Mesenchymal stem cell (in vitro differentiated cells and primary cell): ENCODE measurements around the gene SIDT1.

Experiments
- DNase-seq: peaks from one replicate; pipeline ENCODE4 v3.0.0-alpha.2; 2013
- H2AFZ ChIP-seq: one replicate; pipeline ENCODE4 v1.6.1; 2013; ENCODE audit warnings: low read depth, mild to moderate bottlenecking, control low read depth, inconsistent platforms, low read length, moderate library complexity
- H2AK5ac ChIP-seq: 2 replicates; pipeline ENCODE4 v1.6.1; 2013; ENCODE audit warnings: low read length, moderate library complexity, mild to moderate bottlenecking, inconsistent platforms; ENCODE audit not compliant: severe bottlenecking
- H2BK120ac ChIP-seq: one replicate; pipeline ENCODE4 v1.6.1; 2013; ENCODE audit warnings: low read depth, mild to moderate bottlenecking, inconsistent platforms, low read length, moderate library complexity
- H2BK12ac ChIP-seq, 2 experiments: one replicate each; pipeline ENCODE4 v1.6.1; 2013; ENCODE audit warnings: inconsistent platforms in 2 of 2, low read length in 2 of 2, mild to moderate bottlenecking in 2 of 2, moderate library complexity in 2 of 2, control low read depth in 1 of 2
- H2BK15ac ChIP-seq: one replicate; pipeline ENCODE4 v1.6.1; 2013; ENCODE audit warnings: mild to moderate bottlenecking, low read depth, inconsistent platforms; ENCODE audit not compliant: poor library complexity, severe bottlenecking
- H2BK5ac ChIP-seq: 2 replicates; pipeline ENCODE4 v1.6.1; 2013; ENCODE audit warnings: low read depth, mild to moderate bottlenecking, low read length, control low read depth, inconsistent platforms; ENCODE audit not compliant: poor library complexity, severe bottlenecking
- H3K14ac ChIP-seq, 2 experiments: one replicate each; pipeline ENCODE4 v1.6.1; 2013; ENCODE audit warnings: inconsistent platforms in 2 of 2, low read length in 2 of 2, control low read depth in 1 of 2, mild to moderate bottlenecking in 1 of 2, moderate library complexity in 1 of 2
- H3K18ac ChIP-seq, 2 experiments: one replicate each; pipeline ENCODE4 v1.6.1; 2013; ENCODE audit warnings: inconsistent platforms in 2 of 2, low read length in 2 of 2, control low read depth in 1 of 2, low read depth in 1 of 2, mild to moderate bottlenecking in 1 of 2
- H3K23ac ChIP-seq, 2 experiments: one replicate each; pipeline ENCODE4 v1.6.1; 2013; ENCODE audit warnings: inconsistent platforms in 2 of 2, low read length in 2 of 2, mild to moderate bottlenecking in 2 of 2, moderate library complexity in 2 of 2, control low read depth in 1 of 2
- H3K27ac ChIP-seq: 2 replicates; pipeline ENCODE4 v1.5.1; 2013; ENCODE audit warnings: mild to moderate bottlenecking, moderate library complexity, low read length, control low read depth, inconsistent platforms; ENCODE audit not compliant: poor library complexity, severe bottlenecking
- H3K27me3 ChIP-seq, 2 experiments: 2 replicates each; pipeline versions ENCODE4 v1.6.1 to v1.7.0; 2013; ENCODE audit warnings: low read length in 2 of 2, mild to moderate bottlenecking in 2 of 2, moderate library complexity in 2 of 2, control low read depth in 1 of 2, inconsistent platforms in 1 of 2; ENCODE audit not compliant: control insufficient read depth in 1 of 2, insufficient read depth in 1 of 2
- H3K36me3 ChIP-seq, 2 experiments: 2 replicates each; pipeline versions ENCODE4 v1.6.1 to v1.7.0; 2013; ENCODE audit warnings: low read length in 2 of 2, control low read depth in 1 of 2, inconsistent platforms in 1 of 2, low read depth in 1 of 2, mild to moderate bottlenecking in 1 of 2; ENCODE audit not compliant: insufficient read depth in 2 of 2, control insufficient read depth in 1 of 2
- H3K4ac ChIP-seq, 2 experiments: one replicate each; pipeline ENCODE4 v1.6.1; 2013; ENCODE audit warnings: inconsistent platforms in 2 of 2, low read length in 2 of 2, mild to moderate bottlenecking in 2 of 2, moderate library complexity in 2 of 2, control low read depth in 1 of 2, low read depth in 1 of 2
- H3K4me1 ChIP-seq: 2 replicates; pipeline ENCODE4 v1.6.1; 2013; ENCODE audit warnings: low read depth, low read length, control low read depth; ENCODE audit not compliant: control insufficient read depth, insufficient read depth
- H3K4me2 ChIP-seq: 2 replicates; pipeline ENCODE4 v1.6.1; 2013; ENCODE audit warnings: low read length, mild to moderate bottlenecking, inconsistent platforms; ENCODE audit not compliant: poor library complexity, severe bottlenecking
- H3K4me3 ChIP-seq, 2 experiments: 2 replicates each; pipeline versions ENCODE4 v1.5.1 to v1.7.0; 2013; ENCODE audit warnings: low read length in 2 of 2, mild to moderate bottlenecking in 2 of 2, control low read depth in 1 of 2, low read depth in 1 of 2; ENCODE audit not compliant: insufficient read depth in 1 of 2
- H3K79me1 ChIP-seq: replicated peaks from 2 replicates; pipeline ENCODE4 v1.6.1; 2013; ENCODE audit warnings: mild to moderate bottlenecking, control low read depth, low read length, inconsistent platforms; ENCODE audit not compliant: poor library complexity, severe bottlenecking
- H3K9ac ChIP-seq: 2 replicates; pipeline ENCODE4 v1.7.0; 2013; ENCODE audit warnings: mild to moderate bottlenecking, low read length, moderate library complexity
- H3K9me3 ChIP-seq: 2 replicates; pipeline ENCODE4 v1.7.0; 2013; ENCODE audit warnings: mild to moderate bottlenecking, low read length; ENCODE audit not compliant: control insufficient read depth
- H4K8ac ChIP-seq: one replicate; pipeline ENCODE4 v1.6.1; 2013; ENCODE audit warnings: inconsistent platforms, mild to moderate bottlenecking, low read length, moderate library complexity
- H4K91ac ChIP-seq: one replicate; pipeline ENCODE4 v1.6.1; 2013; ENCODE audit warnings: mild to moderate bottlenecking, low read length, inconsistent platforms
- WGBS: methylation state at CpG from one replicate; pipeline ENCODE4 v1.1.7; 2013; ENCODE audit warnings: mixed read lengths; 5-methylcytosine and 5-hydroxymethylcytosine counted together

The SIDT1 gene

DNA sequence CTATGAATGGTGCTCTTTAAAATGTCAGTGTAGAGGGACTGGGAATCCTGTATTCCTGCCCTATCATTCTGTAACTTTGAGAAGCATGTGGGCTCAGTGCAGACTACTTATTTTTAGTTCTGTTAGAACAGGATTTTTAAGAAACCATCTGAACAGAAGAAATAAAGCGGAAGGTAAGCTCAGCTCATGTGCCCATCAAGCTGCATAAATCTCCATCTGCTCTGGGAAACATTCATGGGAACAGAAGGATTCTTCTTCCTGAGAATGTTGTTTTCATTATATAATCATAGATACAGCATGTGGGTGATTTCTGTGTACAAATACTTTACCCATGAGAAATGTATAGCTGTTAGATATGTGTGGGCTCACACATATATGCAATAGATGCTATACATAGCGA lies 69.9 kb downstream of the SIDT1 start:
- Histone ChIP-seq H3K14ac (no peak overlapping the region), H2BK5ac (no peak overlapping the region), H3K79me1 (no peaks in the 10 kb centered on the region), H3K36me3 (no peaks in the 10 kb centered on the region), H3K18ac (no peak overlapping the region), H2BK120ac (no peak overlapping the region), H3K27me3 (peaks cover 9% of the 10 kb centered on the region in 2 experiments), H3K23ac (no peak overlapping the region), H3K4me2 (no peak overlapping the region), H2AK5ac (no peak overlapping the region), H3K27ac (no peak overlapping the region), H3K4me3 (no peak overlapping the region), H4K91ac (no peak overlapping the region), H2BK12ac (no peak overlapping the region), H2AFZ (no peak overlapping the region), H3K4me1 (no peaks in the 10 kb centered on the region), H4K8ac (no peak overlapping the region), H2BK15ac (no peak overlapping the region), H3K4ac (no peak overlapping the region), H3K9me3 (no peaks in the 10 kb centered on the region), H3K9ac (no peak overlapping the region)
- DNase-seq = no peak
- 100% methylated on average over 1 of the region's 2 CpGs for WGBS

DNA sequence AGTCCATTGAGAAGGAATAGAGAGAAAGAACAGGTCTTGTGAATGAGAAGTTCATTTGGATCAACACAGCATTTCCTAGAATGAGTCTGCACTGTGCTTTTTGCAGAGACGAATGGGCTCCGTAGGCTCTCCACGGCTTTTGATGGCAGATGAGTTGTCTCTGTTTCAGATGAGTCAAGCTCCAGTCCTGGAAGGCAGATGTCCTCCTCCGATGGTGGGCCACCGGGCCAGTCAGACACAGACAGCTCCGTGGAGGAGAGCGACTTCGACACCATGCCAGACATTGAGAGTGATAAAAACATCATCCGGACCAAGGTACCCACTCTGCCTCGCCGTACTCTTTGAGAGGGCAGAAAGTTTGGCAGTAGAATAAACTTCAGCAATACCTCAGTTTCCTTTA lies 70.5 kb downstream of the SIDT1 start:
- H3K4me1 ChIP-seq = no peaks in the 10 kb centered on the region
- H2BK5ac ChIP-seq = no peak overlapping the region
- DNase-seq = no peak
- no peaks in the 10 kb centered on the region for H3K36me3 ChIP-seq
- no peak overlapping the region for H4K8ac ChIP-seq
- H2AK5ac ChIP-seq = no peak overlapping the region
- no peak overlapping the region for H3K14ac ChIP-seq
- H3K27me3 ChIP-seq = peaks cover 9 to 11% of the 10 kb centered on the region in 2 experiments
- no peak overlapping the region for H3K9ac ChIP-seq
- H3K27ac ChIP-seq = no peak overlapping the region
- H3K23ac ChIP-seq = no peak overlapping the region
- H3K4me2 ChIP-seq = no peak overlapping the region
- H2AFZ ChIP-seq = no peak overlapping the region
- H3K9me3 ChIP-seq = no peaks in the 10 kb centered on the region
- H2BK15ac ChIP-seq = no peak overlapping the region
- H4K91ac ChIP-seq = no peak overlapping the region
- no peak overlapping the region for H3K18ac ChIP-seq
- H3K79me1 ChIP-seq = no peaks in the 10 kb centered on the region
- H2BK12ac ChIP-seq = no peak overlapping the region
- no peak overlapping the region for H2BK120ac ChIP-seq
- no peak overlapping the region for H3K4ac ChIP-seq
- WGBS = 89% methylated on average over 11 of the region's 11 CpGs
- H3K4me3 ChIP-seq = no peak overlapping the region

DNA sequence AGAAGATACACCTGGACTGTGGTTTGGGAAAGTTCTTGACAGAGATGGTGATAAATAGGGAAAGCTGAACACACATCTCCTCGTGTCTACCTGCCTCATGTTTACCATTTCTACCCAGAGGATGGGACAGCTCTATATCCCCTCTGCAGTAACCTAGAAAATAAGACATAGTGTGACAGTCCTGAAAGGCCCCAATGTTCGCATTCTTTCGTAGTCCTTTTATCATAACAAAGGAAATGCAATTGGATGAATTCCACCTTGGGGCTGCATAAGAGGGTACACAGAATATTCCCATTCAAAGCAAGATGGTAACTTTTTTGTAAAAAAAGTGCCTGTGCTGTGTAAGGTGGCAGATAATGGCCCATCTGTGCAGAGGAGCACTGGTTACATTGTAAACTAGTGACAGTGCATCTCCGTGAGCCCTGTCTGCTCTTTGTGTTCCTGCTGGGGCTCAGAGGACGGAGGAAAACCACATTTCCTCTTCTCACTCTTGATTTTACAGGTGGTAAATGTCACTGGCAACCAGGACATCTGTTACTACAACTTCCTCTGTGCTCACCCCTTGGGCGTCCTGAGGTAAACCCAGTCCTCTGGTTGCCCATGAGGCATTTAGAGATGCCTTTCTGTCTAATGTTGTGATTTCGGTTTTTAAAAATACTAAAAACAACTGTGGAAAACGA lies 74.3 kb downstream of the SIDT1 start:
- Histone ChIP-seq H3K9ac (no peak overlapping the region), H3K4ac (no peak overlapping the region), H3K27ac (no peak overlapping the region), H3K27me3 (peaks cover 7 to 13% of the 10 kb centered on the region in 2 experiments), H3K36me3 (no peaks in the 10 kb centered on the region), H3K4me3 (no peak overlapping the region), H2AFZ (no peak overlapping the region), H3K79me1 (no peaks in the 10 kb centered on the region), H4K8ac (no peak overlapping the region), H2BK5ac (no peak overlapping the region), H2BK15ac (no peak overlapping the region), H2BK120ac (no peak overlapping the region), H2BK12ac (no peak overlapping the region), H3K23ac (no peak overlapping the region), H2AK5ac (no peak overlapping the region), H3K14ac (no peak overlapping the region), H3K4me1 (no peaks in the 10 kb centered on the region), H3K9me3 (no peaks in the 10 kb centered on the region), H3K4me2 (no peak overlapping the region), H4K91ac (no peak overlapping the region), H3K18ac (no peak overlapping the region)
- no peak for DNase-seq
- WGBS = 60% methylated on average over 8 of the region's 8 CpGs

DNA sequence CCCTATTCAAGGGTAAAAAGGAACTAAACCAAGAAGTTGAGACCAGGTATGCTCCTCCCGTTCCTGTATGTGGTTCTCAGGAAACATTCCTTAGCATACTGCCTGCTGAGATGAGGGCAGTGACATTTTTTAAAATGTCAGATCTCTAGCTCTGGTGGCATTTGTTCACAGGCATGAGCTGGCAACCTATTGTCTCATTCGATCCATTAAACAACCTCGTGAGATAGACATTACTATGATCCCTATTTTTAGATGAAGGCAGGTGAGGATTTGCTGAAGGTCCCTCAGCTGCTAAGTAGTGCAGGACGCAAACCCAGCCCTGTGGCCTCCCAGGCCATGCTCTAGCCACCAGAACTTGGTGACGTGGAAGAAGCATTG lies 74.9 kb downstream of the SIDT1 start:
- Histone ChIP-seq H3K4ac (no peak overlapping the region), H3K79me1 (no peaks in the 10 kb centered on the region), H3K4me2 (no peak overlapping the region), H3K9ac (no peak overlapping the region), H2BK120ac (no peak overlapping the region), H2AFZ (no peak overlapping the region), H3K4me1 (no peaks in the 10 kb centered on the region), H2AK5ac (no peak overlapping the region), H3K36me3 (no peaks in the 10 kb centered on the region), H4K8ac (no peak overlapping the region), H3K23ac (no peak overlapping the region), H3K27ac (no peak overlapping the region), H3K9me3 (no peaks in the 10 kb centered on the region), H3K27me3 (peaks cover 1 to 13% of the 10 kb centered on the region in 2 experiments), H2BK12ac (no peak overlapping the region), H3K4me3 (no peak overlapping the region), H3K14ac (no peak overlapping the region), H3K18ac (no peak overlapping the region), H4K91ac (no peak overlapping the region), H2BK5ac (no peak overlapping the region), H2BK15ac (no peak overlapping the region)
- no peak for DNase-seq
- WGBS = 91% methylated on average over 4 of the region's 5 CpGs
